ENCODE results near the gene NDUFB10.

NDUFB10 gene

DNA sequence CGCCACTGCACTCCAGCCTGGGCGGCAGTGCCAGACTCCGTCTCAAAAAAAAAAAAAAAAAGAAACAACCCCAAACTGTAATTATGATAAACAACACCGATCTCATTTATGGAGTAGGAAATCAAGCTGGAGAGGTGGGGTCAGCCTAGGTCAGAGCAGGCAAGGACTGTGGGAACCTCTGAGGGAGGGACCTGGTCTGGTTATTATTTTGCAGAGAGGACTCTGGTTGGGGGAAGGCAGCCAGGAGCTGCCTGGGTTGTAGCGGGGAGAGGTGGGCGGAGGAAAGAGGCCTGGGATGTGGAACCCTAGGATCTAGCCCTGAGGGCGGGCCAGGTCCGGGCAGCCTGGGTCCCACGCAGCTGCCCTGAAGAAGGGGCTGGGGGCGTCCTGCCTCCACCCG lies 30.2 kb upstream of the NDUFB10 start:
- DNase-seq (ENCODE audit: low spot score): peak; percentile 57
- TF ChIP-seq, protein P1, sequence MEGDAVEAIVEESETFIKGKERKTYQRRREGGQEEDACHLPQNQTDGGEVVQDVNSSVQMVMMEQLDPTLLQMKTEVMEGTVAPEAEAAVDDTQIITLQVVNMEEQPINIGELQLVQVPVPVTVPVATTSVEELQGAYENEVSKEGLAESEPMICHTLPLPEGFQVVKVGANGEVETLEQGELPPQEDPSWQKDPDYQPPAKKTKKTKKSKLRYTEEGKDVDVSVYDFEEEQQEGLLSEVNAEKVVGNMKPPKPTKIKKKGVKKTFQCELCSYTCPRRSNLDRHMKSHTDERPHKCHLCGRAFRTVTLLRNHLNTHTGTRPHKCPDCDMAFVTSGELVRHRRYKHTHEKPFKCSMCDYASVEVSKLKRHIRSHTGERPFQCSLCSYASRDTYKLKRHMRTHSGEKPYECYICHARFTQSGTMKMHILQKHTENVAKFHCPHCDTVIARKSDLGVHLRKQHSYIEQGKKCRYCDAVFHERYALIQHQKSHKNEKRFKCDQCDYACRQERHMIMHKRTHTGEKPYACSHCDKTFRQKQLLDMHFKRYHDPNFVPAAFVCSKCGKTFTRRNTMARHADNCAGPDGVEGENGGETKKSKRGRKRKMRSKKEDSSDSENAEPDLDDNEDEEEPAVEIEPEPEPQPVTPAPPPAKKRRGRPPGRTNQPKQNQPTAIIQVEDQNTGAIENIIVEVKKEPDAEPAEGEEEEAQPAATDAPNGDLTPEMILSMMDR (IDR thresholded peaks at IDR 0.05; ENCODE audit: extremely low read depth, missing control alignments): no peak

DNA sequence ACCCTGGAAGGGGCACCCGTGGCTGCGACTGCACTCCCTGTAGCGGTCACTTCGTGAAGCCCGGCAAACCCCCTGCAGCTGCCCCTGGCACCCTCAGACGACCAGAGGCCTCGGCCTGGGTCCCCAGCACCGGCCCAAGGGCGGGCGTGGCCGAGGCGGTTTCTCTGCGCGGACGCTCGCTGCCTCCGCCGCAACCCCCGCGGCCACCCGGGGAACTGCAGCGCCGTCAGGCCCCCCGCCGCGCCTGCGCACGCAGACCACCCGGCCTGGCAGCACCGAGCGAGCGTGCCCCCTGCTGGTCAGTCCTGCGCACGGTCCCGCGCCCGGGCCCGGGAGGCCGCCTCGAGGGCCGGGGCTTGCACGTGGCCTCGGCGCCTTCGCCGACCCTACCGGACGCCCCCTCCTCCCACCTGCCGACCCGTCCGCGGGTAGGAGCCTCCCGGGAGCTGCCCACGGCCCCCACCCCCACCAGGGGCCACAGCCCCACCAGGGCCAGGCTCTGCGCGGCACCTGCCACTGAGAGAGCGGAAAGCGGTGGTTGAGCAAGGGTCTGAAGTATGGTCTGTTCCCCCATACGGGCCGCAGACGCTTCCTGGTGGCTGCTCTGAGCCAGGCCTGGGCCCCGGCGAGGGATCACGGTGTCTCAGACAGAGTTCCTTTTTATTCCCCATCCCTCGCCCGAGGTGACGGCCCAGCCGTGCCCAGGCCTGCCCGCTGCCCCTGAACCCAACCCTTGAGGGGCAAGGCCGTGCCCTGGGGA lies 29.6 kb upstream of the NDUFB10 start:
- TF ChIP-seq, protein P1 (IDR thresholded peaks at IDR 0.05; ENCODE audit: extremely low read depth, missing control alignments): peak; percentile 99

DNA sequence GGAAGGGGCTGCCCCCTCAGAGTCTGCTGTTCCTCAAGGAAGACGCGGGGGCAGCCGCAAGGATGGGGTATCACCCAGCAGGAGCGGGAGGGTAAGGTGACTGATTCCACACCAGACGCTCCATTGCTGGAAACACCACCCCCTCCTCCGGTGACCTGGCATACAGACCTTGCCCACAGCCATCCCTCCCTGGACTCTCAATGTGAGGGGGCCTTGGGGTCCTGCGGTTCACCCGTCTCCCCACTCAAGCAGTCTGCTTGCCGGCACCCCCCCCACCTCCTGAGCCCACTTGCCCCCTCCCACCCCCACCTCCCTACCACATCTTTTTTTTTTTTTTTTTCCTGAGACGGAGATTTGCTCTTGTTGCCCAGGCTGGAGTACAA lies 29.0 kb upstream of the NDUFB10 start:
- no peak for DNase-seq (ENCODE audit: low spot score)
- TF ChIP-seq, protein P1 (IDR thresholded peaks at IDR 0.05; ENCODE audit: extremely low read depth, missing control alignments): no peak

More for the DNA sequence above, 29.6 kb upstream of the NDUFB10 start:
- peak; percentile 100 for DNase-seq (ENCODE audit: low spot score)

DNA sequence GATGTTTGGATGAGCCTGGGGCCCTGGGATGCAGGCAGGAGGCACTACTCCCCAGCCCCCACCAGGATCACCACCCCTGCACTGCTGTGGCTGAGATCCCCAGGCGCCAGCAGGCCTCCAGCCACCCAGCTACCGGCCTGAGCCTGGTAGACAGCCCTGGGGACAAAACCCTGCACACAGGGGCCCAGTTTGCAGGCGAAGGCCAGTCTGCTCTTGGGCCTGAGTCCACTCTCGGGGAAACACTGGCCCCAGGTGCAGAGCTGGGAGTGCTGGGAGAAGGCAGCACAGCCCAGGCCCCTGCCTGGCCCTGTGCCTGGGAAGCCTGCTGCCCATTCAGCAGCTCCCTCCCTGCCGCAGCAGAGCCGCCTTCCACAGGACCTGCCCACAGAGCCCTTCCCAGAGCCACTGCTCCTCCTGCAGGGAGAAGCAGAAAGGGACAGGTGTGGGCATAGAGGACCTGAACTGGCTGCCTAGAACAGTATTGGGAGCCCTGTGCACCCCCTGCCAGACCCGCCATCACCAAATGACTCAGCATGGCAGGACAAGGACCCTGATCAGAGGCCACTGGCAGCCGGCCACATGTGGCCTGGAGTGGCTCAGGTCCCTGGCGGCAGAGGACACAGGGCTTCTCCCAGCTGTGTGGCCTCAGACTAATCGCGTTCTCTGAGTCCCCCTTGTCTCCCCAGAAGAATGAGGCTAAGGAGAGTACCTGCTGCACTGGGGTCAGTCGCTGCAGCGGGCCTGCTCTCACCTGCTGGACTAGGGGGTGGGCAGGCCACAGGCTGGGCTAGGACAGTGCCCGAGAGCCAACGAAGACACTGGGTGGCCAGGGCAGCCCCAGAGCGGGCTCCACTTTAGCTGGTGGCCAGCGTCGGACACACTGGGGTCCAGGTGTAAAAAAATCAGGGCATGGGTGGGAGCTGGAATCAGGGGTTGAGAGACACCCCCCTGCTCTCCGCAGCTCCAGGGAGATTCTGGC lies 27.0 kb upstream of the NDUFB10 start:
- DNase-seq (ENCODE audit: low spot score): no peak
- TF ChIP-seq, protein P1 (IDR thresholded peaks at IDR 0.05; ENCODE audit: extremely low read depth, missing control alignments): no peak

DNA sequence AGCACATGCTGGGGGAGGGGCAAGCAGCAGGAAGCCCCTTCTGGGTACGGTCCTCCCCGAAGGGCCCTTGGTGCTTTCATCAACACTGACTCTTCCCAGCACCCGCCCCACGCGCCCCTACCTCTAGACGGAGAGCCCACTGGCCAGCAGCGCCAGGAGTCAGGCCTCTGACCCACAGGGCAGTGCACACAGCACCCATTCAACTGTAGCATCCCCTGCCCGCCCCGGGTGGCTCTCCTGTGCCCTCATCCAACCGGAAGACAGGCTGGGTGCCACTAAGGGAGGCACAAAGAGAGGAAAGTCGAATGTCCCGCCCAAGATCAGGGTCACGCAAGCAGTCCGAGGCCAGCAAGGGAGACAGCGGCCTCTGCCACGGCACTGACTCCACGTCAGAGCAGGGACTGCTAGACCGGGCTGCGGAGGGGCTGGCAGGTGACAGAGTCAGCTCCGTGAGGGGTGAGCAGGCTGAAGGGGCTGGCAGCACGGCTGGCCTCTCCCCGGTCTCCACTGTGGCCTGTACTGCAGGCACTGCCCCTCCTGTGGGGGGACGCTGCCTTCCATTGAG lies 26.2 kb upstream of the NDUFB10 start:
- no peak for DNase-seq (ENCODE audit: low spot score)

DNA sequence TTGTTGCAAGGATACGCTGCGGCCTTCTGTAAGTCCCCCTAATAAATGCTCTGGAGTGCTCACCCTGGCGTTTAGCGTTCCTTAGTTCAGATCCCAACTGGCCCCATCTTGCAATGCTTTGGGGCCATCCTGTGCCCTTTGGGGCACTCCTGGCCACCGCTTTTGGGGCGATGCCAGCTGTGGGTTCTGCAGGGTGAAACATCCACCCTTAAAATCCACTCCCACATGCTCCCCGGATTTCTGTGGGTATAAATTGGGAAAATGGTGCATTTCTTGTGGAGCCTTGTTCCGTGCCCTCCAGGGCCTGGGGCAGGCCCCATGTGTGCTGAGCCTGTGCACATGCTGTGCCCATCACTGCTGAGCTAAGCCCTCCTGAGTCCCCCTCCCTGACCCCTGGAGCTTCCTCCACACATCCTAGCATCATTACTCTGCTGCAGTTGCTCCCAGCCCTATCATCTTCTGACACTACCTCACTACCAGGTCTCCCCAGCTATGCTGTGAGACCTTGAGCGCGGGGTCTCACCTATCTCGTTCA lies 22.3 kb upstream of the NDUFB10 start:
- TF ChIP-seq, protein P1 (IDR thresholded peaks at IDR 0.05; ENCODE audit: extremely low read depth, missing control alignments): no peak
- DNase-seq (ENCODE audit: low spot score): no peak

More for the DNA sequence above, 26.2 kb upstream of the NDUFB10 start:
- TF ChIP-seq, protein P1 (IDR thresholded peaks at IDR 0.05; ENCODE audit: extremely low read depth, missing control alignments): no peak
